ENCODE results near the gene CEP170. TPM values are rescaled to one million over a fixed set of nuclear protein-coding genes. Genes with fewer than 3 reads are reported as not detected.
"Not testable (repeated sequence)": the region's sequence is repeated elsewhere in the genome, so short reads cannot be mapped to it uniquely, and the experiment has no call there.

Gene CEP170
- total and polyA plus RNA-seq, 10 of the 15 experiments (the other 5 are each of a cell fraction or from before 2014, with no cell fraction given): 15.0 to 67.3 (median 40.2) TPM

DNA sequence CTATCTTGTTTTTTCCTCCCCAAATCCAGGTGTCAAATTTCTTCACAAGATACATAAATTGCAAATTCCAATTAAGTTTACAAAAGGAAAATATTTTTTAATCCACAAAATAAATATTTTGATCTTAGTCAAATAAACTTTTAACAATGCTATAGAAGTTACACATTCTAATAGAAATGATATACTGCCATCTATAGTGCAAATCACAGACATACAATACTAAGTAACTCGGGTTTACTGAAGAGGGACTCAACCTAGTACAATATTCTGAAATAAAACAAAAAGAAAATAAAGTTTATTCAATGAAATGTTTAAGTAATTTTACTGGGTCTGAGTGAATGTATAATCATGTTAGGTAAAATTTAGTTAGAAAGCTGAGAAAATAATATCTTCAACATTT is 114.6 kb downstream of the CEP170 start:
- H4K20me1 ChIP-seq (ENCODE audit: control insufficient read depth, insufficient read depth); H3K79me2 ChIP-seq (ENCODE audit: control insufficient read depth, insufficient read depth, low read length); ATAC-seq; H3K4me3 ChIP-seq; in situ Hi-C loops (cut with MboI); BruUV-seq (replicated peaks); DNase-seq (ENCODE audit: low read depth, low spot score); H3K36me3 ChIP-seq (ENCODE audit: control insufficient read depth in 2 of 2, insufficient read depth in 2 of 2, low read length in 1 of 2); CTCF ChIA-PET; POLR2A ChIA-PET; RAD21 ChIA-PET (ENCODE audit: unreplicated experiment); H3K9ac ChIP-seq (ENCODE audit: control insufficient read depth, insufficient read depth, low read length); FAIRE-seq; H3K27ac ChIP-seq (ENCODE audit: control insufficient read depth, insufficient read depth); H3K9me3 ChIP-seq (replicated peaks; ENCODE audit: control insufficient read depth, insufficient read depth, low read length); H3K27me3 ChIP-seq (replicated peaks in 1 of 2; ENCODE audit: control insufficient read depth in 2 of 2, insufficient read depth in 2 of 2, low read length in 1 of 2); H2AFZ ChIP-seq (ENCODE audit: control insufficient read depth, low read depth, low read length); H3K4me2 ChIP-seq (ENCODE audit: control insufficient read depth, insufficient read depth); H3K4me1 ChIP-seq (ENCODE audit: control insufficient read depth, insufficient read depth, low read length); SMC1A ChIA-PET (ENCODE audit: uncharacterized antibody, unreplicated experiment): not testable (repeated sequence)
- WGBS (ENCODE audit: insufficient coverage, insufficient replicate concordance, low lambda C conversion rate, missing lambda C conversion rate): 0% methylated on average over 1 of the region's 1 CpG
- intact Hi-C loops (cut with micrococcal nuclease; ENCODE audit: unreplicated experiment): loop anchor here (10.0 kb wide), 1 partner anchor 184 kb away; no protein-coding TSS in a partner anchor
- 0 out of 2 replicates have a peak, but pooled peaks have one; percentile 6 for TF ChIP-seq RAD21 (IDR thresholded peaks at IDR 0.05; ENCODE audit: insufficient read depth, low read depth, low read length)

DNA sequence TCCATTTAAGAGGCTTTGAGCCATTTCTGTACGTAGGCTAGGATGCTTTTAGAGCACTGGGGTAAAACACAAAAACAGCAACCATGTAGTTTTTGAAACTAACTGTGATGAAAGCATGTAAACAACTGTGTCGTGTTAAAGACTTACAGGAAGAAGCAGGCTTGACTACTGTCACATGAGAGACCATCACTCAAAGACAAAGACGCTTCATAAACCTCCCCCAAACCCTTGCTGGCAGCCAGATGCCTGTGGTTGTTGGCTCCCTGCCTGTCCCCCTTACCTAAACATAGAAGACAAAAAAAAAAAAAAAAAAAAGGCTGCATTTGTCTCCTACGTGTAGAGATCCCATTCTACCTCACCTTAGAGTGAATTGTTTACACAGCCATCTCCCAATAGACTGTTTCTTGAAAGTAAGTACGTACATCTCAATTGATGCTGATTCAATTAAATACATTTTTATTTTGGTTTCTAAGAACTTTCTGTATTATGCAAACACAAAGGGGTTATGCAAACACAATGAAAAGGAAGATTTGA is 132.1 kb downstream of the CEP170 start:
- CTCF ChIA-PET, ATAC-seq: not testable (repeated sequence)

DNA sequence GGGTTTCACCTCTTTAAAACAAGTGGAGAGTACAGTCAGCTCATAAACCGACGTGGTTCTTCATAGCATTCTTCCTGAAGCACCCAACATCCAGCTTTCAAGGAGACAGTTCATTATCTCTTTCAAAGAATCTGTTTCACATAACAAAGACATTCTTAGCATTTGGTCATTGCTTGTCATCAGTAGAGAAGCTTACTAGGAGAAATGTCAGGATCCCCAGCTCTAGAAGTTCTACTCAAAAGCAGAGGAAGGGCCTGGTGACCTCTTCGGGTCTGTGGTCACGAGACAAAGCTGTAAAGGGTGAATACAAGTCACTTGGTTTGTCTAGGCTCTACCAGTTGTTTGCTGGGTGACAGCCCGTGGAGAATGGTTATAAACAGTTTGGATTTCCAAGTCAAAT is 133.1 kb downstream of the CEP170 start:
- DNase-seq (ENCODE audit: low read depth, low spot score); H4K20me1 ChIP-seq (ENCODE audit: control insufficient read depth, insufficient read depth); H3K9me3 ChIP-seq (replicated peaks; ENCODE audit: control insufficient read depth, insufficient read depth, low read length); RAD21 ChIA-PET (ENCODE audit: unreplicated experiment); H3K27ac ChIP-seq (ENCODE audit: control insufficient read depth, insufficient read depth); H3K4me1 ChIP-seq (ENCODE audit: control insufficient read depth, insufficient read depth, low read length); H3K27me3 ChIP-seq (replicated peaks in 1 of 2; ENCODE audit: control insufficient read depth in 2 of 2, insufficient read depth in 2 of 2, low read length in 1 of 2); CTCF ChIA-PET; in situ Hi-C loops (cut with MboI); H3K9ac ChIP-seq (ENCODE audit: control insufficient read depth, insufficient read depth, low read length); POLR2A ChIA-PET; BruUV-seq (replicated peaks); intact Hi-C loops (cut with micrococcal nuclease; ENCODE audit: unreplicated experiment); H2AFZ ChIP-seq (ENCODE audit: control insufficient read depth, low read depth, low read length); SMC1A ChIA-PET (ENCODE audit: uncharacterized antibody, unreplicated experiment); H3K79me2 ChIP-seq (ENCODE audit: control insufficient read depth, insufficient read depth, low read length); FAIRE-seq; H3K36me3 ChIP-seq (ENCODE audit: control insufficient read depth in 2 of 2, insufficient read depth in 2 of 2, low read length in 1 of 2); ATAC-seq; H3K4me2 ChIP-seq (ENCODE audit: control insufficient read depth, insufficient read depth); H3K4me3 ChIP-seq: not testable (repeated sequence)
- WGBS (ENCODE audit: insufficient coverage, insufficient replicate concordance, low lambda C conversion rate, missing lambda C conversion rate): 96% methylated on average over 2 of the region's 5 CpGs

More for the DNA sequence above, 132.1 kb downstream of the CEP170 start:
- 83% methylated on average over 5 of the region's 5 CpGs for WGBS (ENCODE audit: insufficient coverage, insufficient replicate concordance, low lambda C conversion rate, missing lambda C conversion rate)
- FAIRE-seq; RAD21 ChIA-PET (ENCODE audit: unreplicated experiment); in situ Hi-C loops (cut with MboI); H2AFZ ChIP-seq (ENCODE audit: control insufficient read depth, low read depth, low read length); H3K9ac ChIP-seq (ENCODE audit: control insufficient read depth, insufficient read depth, low read length); H3K36me3 ChIP-seq (ENCODE audit: control insufficient read depth in 2 of 2, insufficient read depth in 2 of 2, low read length in 1 of 2); H3K4me3 ChIP-seq; SMC1A ChIA-PET (ENCODE audit: uncharacterized antibody, unreplicated experiment); H3K27me3 ChIP-seq (replicated peaks in 1 of 2; ENCODE audit: control insufficient read depth in 2 of 2, insufficient read depth in 2 of 2, low read length in 1 of 2); H3K79me2 ChIP-seq (ENCODE audit: control insufficient read depth, insufficient read depth, low read length); H4K20me1 ChIP-seq (ENCODE audit: control insufficient read depth, insufficient read depth); H3K4me1 ChIP-seq (ENCODE audit: control insufficient read depth, insufficient read depth, low read length); POLR2A ChIA-PET; H3K27ac ChIP-seq (ENCODE audit: control insufficient read depth, insufficient read depth); H3K9me3 ChIP-seq (replicated peaks; ENCODE audit: control insufficient read depth, insufficient read depth, low read length); BruUV-seq (replicated peaks); DNase-seq (ENCODE audit: low read depth, low spot score); H3K4me2 ChIP-seq (ENCODE audit: control insufficient read depth, insufficient read depth); intact Hi-C loops (cut with micrococcal nuclease; ENCODE audit: unreplicated experiment): not testable (repeated sequence)

DNA sequence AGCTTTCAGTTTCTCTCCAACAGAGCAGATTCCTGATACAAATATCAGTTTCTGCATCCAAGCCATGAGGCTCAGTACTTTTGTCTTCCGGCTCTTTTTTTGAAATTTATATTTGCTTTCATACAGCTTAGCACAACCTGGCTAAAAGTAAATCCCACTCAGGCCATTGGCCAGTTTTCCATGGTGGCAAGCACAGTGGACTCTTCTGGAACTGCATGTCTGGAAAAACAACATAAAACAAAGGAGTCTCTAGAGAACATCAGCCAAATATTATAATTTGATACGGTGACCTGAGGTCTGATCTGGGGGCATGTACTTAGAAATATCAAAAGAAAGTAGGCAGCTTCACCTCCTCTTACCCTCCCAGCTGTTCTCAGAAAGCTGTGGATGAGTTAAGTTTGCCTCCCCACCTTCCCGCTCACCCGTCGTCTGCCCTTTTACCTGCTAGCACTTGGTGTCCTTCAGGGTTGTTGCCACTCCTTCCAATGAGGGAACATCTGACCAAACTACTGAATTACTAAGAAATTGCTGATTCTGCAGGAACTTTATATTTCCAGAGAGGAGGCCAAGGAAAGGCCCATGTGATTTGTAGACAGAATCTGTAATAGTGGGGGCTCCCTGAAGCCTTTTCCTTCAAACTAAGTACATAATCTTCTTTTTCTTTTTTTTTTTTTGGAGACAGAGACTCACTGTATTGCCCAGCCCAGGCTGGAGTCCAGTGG is 136.3 kb downstream of the CEP170 start:
- H3K36me3 ChIP-seq (ENCODE audit: control insufficient read depth in 2 of 2, insufficient read depth in 2 of 2, low read length in 1 of 2); SMC1A ChIA-PET (ENCODE audit: uncharacterized antibody, unreplicated experiment); H3K27me3 ChIP-seq (replicated peaks in 1 of 2; ENCODE audit: control insufficient read depth in 2 of 2, insufficient read depth in 2 of 2, low read length in 1 of 2); H3K9ac ChIP-seq (ENCODE audit: control insufficient read depth, insufficient read depth, low read length); H3K4me1 ChIP-seq (ENCODE audit: control insufficient read depth, insufficient read depth, low read length); DNase-seq (ENCODE audit: low read depth, low spot score); H3K4me3 ChIP-seq; H4K20me1 ChIP-seq (ENCODE audit: control insufficient read depth, insufficient read depth); BruUV-seq (replicated peaks); H3K9me3 ChIP-seq (replicated peaks; ENCODE audit: control insufficient read depth, insufficient read depth, low read length); H3K4me2 ChIP-seq (ENCODE audit: control insufficient read depth, insufficient read depth); ATAC-seq; H3K79me2 ChIP-seq (ENCODE audit: control insufficient read depth, insufficient read depth, low read length); FAIRE-seq; RAD21 ChIA-PET (ENCODE audit: unreplicated experiment); in situ Hi-C loops (cut with MboI); H2AFZ ChIP-seq (ENCODE audit: control insufficient read depth, low read depth, low read length); POLR2A ChIA-PET; intact Hi-C loops (cut with micrococcal nuclease; ENCODE audit: unreplicated experiment); H3K27ac ChIP-seq (ENCODE audit: control insufficient read depth, insufficient read depth); CTCF ChIA-PET: not testable (repeated sequence)
- WGBS (ENCODE audit: insufficient coverage, insufficient replicate concordance, low lambda C conversion rate, missing lambda C conversion rate): 94% methylated on average over 5 of the region's 5 CpGs
